GM21786 (cell line): ENCODE results near the gene DNAJA4.

Experiments used
- ATAC-seq: cut with Tn5 transposase; IDR thresholded peaks from one replicate; pipeline ENCODE4 v1.9.1; 2021; ENCODE audit not compliant: unreplicated experiment

DNAJA4 gene

DNA sequence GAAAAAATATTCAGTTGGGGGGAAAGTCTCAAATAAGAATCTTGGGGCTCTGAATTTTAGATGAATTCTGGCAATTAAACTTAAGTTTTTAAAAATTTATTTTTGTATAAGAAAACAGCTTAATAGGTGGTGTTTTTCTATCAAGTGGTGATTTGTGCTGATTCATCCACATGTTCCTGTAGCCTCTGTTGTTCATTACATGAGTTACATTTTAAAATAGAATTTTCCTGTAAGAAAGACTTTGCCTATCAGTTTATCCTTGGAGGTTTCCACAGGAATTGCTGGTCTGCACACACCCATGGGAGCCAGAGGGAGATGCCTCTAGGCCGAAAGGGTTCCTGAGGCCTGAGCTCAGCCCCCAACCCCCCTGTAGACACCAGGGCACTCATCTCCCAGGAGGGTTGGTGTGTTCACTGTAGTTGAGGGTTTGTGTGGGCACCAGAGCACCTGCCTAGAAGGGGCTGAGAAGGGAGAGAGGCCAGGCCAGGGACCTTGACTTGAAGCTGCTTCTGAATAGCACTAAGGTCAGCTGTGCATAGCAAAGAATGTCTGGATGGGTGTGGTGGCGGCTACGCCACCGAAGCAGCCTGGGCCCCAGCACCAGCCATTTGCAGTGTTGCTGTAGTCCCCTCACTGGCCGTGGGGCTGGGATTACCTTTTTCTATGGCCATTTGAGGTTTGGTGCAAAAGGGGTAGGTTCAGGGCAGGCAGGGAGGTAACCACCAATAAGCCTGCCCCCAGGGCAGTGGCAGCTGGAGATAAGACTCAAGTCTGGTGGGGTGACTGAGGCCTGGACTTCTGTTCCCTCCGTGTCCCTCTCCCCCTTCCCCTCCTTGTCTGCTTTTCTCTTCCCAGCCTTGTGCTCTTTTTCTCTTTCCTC lies 11.9 kb downstream of the DNAJA4 start:
- ATAC-seq, result no peak

GRCh38 chr15:78280319-78281072 lies 16.1 kb downstream of the DNAJA4 start:
- no peak for ATAC-seq

- ATAC-seq, result no peak
These were observed 18.0 kb downstream of the DNAJA4 start for GRCh38 chr15:78282324-78282723.

- ATAC-seq, result no peak
These were observed 20.4 kb downstream of the DNAJA4 start for GRCh38 chr15:78284758-78285157.

DNA sequence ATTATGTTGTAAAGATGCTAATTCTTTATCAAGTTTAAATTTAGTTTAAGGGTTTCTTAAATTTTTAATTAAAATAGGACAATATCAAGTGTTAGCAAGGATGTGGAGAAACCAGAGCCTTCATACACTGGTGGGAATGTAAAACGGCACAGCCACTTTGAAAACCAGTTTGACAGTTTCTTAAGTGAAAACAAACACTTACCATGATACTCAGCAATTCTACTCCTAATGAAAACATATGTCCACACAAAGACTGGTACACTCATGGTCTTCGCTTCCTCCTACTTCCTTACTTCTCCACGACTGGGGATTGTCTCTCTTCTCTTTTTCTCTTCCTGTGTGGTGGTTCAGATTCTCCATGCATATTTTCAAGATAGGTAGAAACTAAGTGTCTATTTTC lies 25.9 kb downstream of the DNAJA4 start:
- ATAC-seq, result no peak

DNA sequence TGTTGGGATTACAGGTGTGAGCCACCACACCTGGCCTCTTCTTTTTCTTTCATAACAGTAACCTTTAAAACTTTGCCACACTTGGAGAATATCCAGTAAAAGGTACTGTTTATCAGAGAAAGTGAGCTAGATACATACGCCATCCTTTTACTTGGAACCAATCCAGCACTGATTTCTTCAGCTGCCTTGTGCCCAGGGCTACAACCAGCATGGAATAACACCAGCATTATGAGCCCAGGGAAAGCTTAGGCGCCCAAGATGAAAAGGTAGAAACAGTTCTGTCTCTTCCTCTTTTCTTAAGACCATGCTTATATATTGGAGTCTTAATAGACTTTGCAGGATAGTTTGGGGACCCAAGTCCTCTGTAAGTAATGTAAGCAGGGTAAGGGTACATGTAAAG lies 26.7 kb downstream of the DNAJA4 start:
- no peak for ATAC-seq

GRCh38 chr15:78291698-78292097 lies 27.3 kb downstream of the DNAJA4 start:
- ATAC-seq, result no peak

GRCh38 chr15:78292219-78292618 lies 27.9 kb downstream of the DNAJA4 start:
- no peak for ATAC-seq

- ATAC-seq, result peak; percentile 81
These were observed 35.0 kb downstream of the DNAJA4 start, which contains the start of gene SKIC8 for GRCh38 chr15:78299101-78299930. Gene SKIC8 (minus strand): TSS chr15:78299609. CDS start chr15:78295686, 3,923 bp downstream.

DNA sequence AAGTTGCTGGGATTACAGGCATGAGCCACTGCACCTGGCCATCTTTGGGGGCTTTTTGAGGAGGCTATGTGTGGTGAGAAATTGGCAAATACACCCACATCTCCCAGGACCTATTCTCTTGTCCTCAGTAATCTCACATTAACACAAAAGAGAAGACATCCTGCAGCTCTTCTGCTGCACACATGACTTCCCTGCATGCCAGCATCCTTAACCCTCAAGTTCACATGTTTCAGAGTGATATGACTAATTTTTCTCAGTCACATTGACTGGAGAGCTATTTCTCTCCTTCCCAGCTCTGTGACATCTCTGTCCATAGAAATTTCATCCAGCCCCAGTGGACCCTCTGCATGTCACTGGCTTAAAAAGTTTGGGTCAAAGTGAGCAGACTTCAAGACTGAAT lies 37.0 kb downstream of the DNAJA4 start:
- no peak for ATAC-seq

GRCh38 chr15:78301828-78302227 lies 37.5 kb downstream of the DNAJA4 start:
- no peak for ATAC-seq

DNA sequence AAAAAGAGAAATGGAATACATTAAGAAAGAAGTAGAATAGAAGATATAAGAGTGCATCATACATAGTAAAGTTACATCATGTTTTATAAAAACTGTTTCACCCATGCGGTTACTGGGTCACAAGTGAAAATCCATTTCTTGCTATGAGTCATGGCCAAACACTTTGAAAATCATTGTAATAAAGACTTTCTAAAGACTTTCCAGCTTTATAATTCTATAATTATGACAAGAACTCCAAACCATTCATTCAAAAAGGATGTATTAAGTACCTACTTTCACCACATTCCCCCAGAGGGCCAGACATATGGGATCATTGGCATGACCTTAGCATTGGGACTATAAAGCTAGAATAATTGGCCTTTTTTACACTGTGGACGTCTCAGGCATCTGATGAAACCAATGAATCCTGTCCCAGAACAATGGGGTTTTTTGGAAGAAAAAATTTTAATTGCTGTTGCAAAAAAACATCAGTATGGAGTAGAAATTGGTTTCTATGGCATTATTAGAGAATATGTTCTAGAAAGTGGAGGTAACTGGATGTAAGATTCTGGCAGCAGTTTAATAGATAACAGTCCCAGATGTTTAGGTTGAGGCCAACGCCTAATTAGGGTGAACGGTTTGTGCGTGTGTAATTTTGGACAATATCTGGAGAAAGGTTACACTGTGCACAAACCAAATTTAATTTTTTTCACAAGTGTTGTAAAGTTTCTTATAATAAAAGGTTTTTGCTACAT lies 38.4 kb downstream of the DNAJA4 start:
- ATAC-seq, result no peak

DNA sequence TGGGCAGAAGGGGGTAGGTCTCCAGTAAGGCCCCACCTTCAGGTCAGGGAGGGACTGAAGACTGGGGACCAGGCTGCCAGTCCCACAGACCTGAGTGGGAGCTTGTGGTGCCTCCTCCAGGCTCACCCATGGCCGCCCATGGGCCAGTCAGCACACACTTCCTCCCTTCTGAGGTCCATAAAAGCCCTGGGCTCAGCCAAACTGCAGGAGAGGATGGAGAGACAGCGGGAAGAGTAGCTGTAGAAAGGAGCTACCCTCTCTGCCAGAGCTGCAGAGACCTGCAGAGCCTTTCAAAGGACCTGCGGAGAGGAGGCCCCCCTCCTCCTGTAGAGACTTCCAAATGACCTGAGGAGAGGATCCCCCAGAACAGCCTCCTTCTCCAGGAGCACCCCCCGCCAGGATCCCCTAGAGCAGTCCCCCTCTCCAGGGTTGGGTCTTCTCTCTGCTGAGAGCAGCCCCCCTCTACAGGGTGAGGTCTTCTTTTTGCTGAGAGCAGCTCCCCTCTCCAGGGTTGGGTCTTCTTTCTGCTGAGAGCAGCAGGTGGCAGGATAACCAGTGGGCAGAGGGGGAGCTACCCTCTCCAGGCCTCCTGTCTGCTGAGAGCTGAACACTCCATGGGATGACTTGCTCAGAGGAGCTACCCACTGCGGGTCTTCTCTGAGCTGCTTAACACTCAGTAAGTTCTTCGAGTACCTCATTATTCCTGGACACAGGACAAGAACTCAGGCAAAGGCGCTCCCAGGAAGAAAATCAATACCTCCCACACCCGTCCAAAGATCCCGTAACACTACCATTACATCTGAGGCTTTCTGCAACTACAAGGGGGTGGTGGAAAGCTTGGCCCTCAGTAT lies 40.1 kb downstream of the DNAJA4 start:
- ATAC-seq, result no peak

DNA sequence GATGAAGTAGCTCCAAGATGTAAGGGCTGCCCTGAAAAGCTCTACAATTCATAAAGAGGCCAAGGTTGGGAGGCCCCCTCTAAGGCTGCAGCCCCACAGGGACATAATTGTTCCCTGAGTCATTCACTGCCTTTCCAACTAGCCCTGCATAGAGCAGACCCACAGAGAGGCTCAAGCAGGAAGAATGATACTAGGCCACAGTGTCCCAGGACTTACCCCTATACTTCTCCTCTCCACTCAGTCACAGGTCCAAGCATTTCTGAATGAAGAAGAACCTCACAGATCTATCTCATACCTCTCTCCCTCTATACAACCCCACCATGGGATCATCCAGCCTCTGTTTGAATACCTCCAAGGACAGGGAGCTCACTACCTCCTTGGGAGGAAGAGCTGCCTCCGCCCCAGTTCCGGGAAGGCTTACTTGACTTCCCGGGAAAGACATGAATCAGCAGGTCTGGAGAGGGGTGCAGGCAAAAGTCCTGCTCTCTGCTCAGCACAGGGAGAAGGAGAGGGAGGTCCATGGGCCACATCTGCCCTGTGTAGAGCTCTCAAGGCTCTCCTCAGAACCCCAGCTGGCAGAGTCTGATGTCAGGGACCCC lies 41.9 kb downstream of the DNAJA4 start:
- ATAC-seq, result no peak

DNA sequence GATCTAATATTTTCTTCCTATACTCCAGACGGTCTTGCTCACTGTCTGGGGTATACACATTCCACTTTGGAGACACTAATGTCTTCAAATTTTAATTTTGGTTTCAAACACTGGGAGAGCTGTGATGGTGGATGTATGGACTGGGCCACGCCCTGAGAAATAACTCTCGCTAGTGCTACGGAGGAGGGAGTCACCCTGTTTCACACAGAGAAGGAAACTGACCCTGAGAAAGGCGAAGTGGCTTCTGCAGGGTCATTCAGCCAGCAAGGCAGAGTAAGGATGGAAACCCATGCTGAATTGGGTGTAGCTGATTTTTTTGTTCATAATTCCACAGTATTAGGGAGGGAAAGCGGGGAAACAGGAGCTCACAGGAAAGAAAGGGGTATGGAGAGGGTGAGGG lies 43.6 kb downstream of the DNAJA4 start:
- ATAC-seq, result no peak

GRCh38 chr15:78308422-78309032 lies 44.2 kb downstream of the DNAJA4 start:
- no peak for ATAC-seq

DNA sequence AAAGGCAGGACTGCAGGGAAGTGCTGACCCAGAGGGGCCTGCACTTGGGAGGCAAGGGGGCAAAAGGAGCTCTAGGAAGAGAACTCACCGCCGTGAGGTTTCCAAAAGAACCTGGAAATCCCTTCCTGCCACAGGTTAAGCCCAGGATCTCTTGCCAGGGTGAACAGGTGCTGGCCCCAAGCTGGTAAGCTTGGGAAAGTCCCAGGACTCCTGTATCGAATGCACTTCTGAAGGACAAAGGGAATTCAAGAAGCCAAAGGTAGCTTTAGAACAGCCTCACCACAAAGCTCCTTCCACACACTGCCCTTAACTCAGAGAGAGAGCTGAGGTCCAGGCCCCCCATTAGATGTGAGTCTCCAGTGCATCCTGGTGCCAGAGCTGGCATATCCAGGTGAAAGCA lies 46.9 kb downstream of the DNAJA4 start:
- no peak for ATAC-seq

DNA sequence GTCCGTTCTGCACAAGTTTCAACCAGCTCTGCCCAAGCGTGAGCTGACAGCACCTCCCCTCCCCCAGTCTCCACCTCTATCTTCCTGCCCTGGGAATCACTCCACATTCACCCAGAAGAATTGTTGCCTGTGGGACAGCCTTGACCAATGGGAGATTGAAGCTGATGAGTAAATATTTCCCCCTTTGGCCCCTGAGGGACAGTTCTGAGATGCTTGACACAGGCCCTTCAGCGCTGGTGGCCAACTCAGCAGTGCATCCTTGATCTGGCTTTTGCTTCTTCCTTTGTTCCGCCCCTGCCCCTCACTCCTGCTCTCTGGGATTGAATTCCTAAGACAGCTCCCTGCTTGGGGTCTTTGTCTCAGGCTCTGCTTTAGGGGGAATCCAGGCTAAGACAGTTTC lies 48.2 kb downstream of the DNAJA4 start:
- ATAC-seq, result no peak

- ATAC-seq, result no peak
These were observed 48.6 kb downstream of the DNAJA4 start for GRCh38 chr15:78312957-78313356.
